Mammary epithelial cell (primary cell): Measurements from ENCODE around the gene RPUSD4.

Experiments
- EZH2 ChIP-seq: IDR thresholded peaks from 2 replicates; pipeline ENCODE4 v1.6.1; 2012; ENCODE audit warnings: low read length, inconsistent platforms, borderline replicate concordance
- TF ChIP-seq, protein P1 (sequence below), 2 donors: IDR thresholded peaks in 1 of 2; conservative IDR thresholded peaks in 1 of 2; 2 replicates each; pipeline ENCODE4 v1.5.1; 2011 to 2012; ENCODE audit warnings: inconsistent platforms in 2 of 2, low read length in 2 of 2, mild to moderate bottlenecking in 2 of 2, control low read depth in 1 of 2, low read depth in 1 of 2; ENCODE audit not compliant: insufficient read depth in 1 of 2; ENCODE audit errors: extremely low read depth in 1 of 2

DNA sequence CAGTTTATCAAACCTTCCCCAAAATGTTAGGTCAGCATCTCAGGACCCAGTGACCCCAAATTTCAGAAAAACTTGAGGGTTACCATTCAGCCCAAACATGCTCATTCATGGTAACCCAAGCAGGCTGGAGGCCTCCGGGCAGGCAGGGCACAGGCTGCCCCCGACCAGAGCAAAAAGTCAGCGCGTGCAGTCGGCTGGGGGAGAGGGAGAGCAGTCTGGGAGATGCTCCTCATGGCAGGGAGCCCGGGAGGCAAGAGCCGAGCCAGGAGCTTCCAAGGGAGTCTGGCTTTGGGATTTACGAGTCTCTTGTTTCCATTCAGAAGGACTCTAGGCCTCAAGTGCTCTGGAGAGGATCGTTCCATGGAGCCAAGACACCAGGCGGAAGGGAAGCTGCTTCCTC is 45.7 kb downstream of the RPUSD4 start:
- TF ChIP-seq, protein P1, sequence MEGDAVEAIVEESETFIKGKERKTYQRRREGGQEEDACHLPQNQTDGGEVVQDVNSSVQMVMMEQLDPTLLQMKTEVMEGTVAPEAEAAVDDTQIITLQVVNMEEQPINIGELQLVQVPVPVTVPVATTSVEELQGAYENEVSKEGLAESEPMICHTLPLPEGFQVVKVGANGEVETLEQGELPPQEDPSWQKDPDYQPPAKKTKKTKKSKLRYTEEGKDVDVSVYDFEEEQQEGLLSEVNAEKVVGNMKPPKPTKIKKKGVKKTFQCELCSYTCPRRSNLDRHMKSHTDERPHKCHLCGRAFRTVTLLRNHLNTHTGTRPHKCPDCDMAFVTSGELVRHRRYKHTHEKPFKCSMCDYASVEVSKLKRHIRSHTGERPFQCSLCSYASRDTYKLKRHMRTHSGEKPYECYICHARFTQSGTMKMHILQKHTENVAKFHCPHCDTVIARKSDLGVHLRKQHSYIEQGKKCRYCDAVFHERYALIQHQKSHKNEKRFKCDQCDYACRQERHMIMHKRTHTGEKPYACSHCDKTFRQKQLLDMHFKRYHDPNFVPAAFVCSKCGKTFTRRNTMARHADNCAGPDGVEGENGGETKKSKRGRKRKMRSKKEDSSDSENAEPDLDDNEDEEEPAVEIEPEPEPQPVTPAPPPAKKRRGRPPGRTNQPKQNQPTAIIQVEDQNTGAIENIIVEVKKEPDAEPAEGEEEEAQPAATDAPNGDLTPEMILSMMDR (conservative IDR thresholded peaks at IDR 0.05 in 1 of 2, IDR thresholded peaks at IDR 0.05 in 1 of 2; ENCODE audit: extremely low read depth in 1 of 2, insufficient read depth in 1 of 2, low read depth in 1 of 2, low read length in 2 of 2), result no peak
- TF ChIP-seq EZH2, result no peak
